ENCODE measurements around the gene GFPT1. TPM values are rescaled to one million over a fixed set of nuclear protein-coding genes. Genes with fewer than 3 reads are reported as not detected.

GFPT1 gene
- total and polyA plus RNA-seq, 5 donors from 2014 or later: 8.0 to 20.7 (median 12.0) TPM

DNA sequence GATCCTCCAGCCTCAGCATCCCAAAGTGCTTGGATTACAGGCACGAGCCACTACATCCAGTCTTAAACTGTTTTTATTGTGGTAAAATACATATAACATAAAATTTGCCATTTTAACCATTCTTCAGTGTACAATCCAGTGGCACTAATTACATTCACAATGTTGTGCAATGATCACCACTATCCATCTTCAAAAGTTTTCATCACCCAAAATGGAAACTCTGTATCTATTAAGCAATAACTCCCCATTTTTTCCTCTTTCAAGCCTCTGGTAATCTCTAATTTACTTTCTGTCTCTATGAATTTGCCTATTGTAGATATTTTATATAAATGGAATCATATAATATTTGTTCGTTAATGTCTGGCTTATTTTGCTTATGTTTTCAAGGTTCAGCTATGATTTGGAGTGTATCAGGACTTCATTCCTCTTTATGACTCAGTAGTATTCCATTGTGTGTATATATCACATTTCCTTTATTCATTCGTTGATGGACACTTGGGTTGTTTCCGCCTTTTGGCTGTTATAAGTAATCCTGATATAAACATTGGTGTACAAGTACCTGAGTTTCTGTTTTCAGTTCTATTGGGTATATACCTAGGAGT is 71.8 kb downstream of the GFPT1 start:
- Histone ChIP-seq H3K27ac (ENCODE audit: insufficient read depth, low read length, poor library complexity, severe bottlenecking) (no peak overlapping the region), H3K9me3 (ENCODE audit: control insufficient read depth in 2 of 2, low read length in 2 of 2) (no peaks in the 10 kb centered on the region), H3K36me3 (ENCODE audit: control insufficient read depth, insufficient read depth, low read length) (no peaks in the 10 kb centered on the region), H3K4me3 (ENCODE audit: low read depth, low read length) (no peak overlapping the region), H3K27me3 (ENCODE audit: control insufficient read depth, insufficient read depth, low read length) (no peaks in the 10 kb centered on the region), H3K4me1 (ENCODE audit: control insufficient read depth, insufficient read depth, low read length, poor library complexity, severe bottlenecking) (no peaks in the 10 kb centered on the region)
- peaks cover 26% of the 10 kb centered on the region for H3K36me3 Mint-ChIP-seq
- no peak for ATAC-seq (ENCODE audit: low read depth in 2 of 2)
- DNase-seq: no peak
- H3K4me1 Mint-ChIP-seq: peaks cover 0 to 8% (median 2%) of the 10 kb centered on the region in 4 donors
- no peak overlapping the region for H3K27ac Mint-ChIP-seq
- peaks cover 0 to 18% (median 4%) of the 10 kb centered on the region in 7 donors for H3K9me3 Mint-ChIP-seq
- H3K4me3 Mint-ChIP-seq: no peak overlapping the region
- no peaks in the 10 kb centered on the region for H3K27me3 Mint-ChIP-seq

- DNase-seq (no peak), ATAC-seq (ENCODE audit: low read depth in 2 of 2) (no peak)
- Mint-ChIP-seq H3K27me3 (peaks cover 3% of the 10 kb centered on the region), H3K27ac (no peak overlapping the region), H3K4me3 (no peak overlapping the region), H3K9me3 (peaks cover 0 to 10% (median 2%) of the 10 kb centered on the region in 7 donors), H3K36me3 (peaks cover 4% of the 10 kb centered on the region), H3K4me1 (peaks cover 0 to 26% (median 16%) of the 10 kb centered on the region in 4 donors)
- Histone ChIP-seq H3K27ac (ENCODE audit: insufficient read depth, low read length, poor library complexity, severe bottlenecking) (no peak overlapping the region), H3K9me3 (ENCODE audit: control insufficient read depth in 2 of 2, low read length in 2 of 2) (no peaks in the 10 kb centered on the region), H3K4me3 (ENCODE audit: low read depth, low read length) (no peak overlapping the region), H3K4me1 (ENCODE audit: control insufficient read depth, insufficient read depth, low read length, poor library complexity, severe bottlenecking) (peaks cover 23% of the 10 kb centered on the region), H3K27me3 (ENCODE audit: control insufficient read depth, insufficient read depth, low read length) (peaks cover 2% of the 10 kb centered on the region), H3K36me3 (ENCODE audit: control insufficient read depth, insufficient read depth, low read length) (no peaks in the 10 kb centered on the region)
These were observed 76.0 kb downstream of the GFPT1 start for GRCh38 chr2:69311024-69311416.

- Mint-ChIP-seq H3K4me3 (no peak overlapping the region), H3K4me1 (peaks cover 0 to 29% (median 18%) of the 10 kb centered on the region in 4 donors), H3K9me3 (peaks cover 0 to 4% (median 2%) of the 10 kb centered on the region in 7 donors), H3K27me3 (peaks cover 7% of the 10 kb centered on the region), H3K27ac (no peak overlapping the region), H3K36me3 (peaks cover 4% of the 10 kb centered on the region)
- Histone ChIP-seq H3K36me3 (ENCODE audit: control insufficient read depth, insufficient read depth, low read length) (no peaks in the 10 kb centered on the region), H3K4me3 (ENCODE audit: low read depth, low read length) (no peak overlapping the region), H3K4me1 (ENCODE audit: control insufficient read depth, insufficient read depth, low read length, poor library complexity, severe bottlenecking) (peaks cover 26% of the 10 kb centered on the region), H3K27me3 (ENCODE audit: control insufficient read depth, insufficient read depth, low read length) (peaks cover 3% of the 10 kb centered on the region), H3K27ac (ENCODE audit: insufficient read depth, low read length, poor library complexity, severe bottlenecking) (no peak overlapping the region), H3K9me3 (ENCODE audit: control insufficient read depth in 2 of 2, low read length in 2 of 2) (no peaks in the 10 kb centered on the region)
- no peak for ATAC-seq (ENCODE audit: low read depth in 2 of 2)
- no peak for DNase-seq
These were observed 76.7 kb downstream of the GFPT1 start for GRCh38 chr2:69310111-69311023.

DNA sequence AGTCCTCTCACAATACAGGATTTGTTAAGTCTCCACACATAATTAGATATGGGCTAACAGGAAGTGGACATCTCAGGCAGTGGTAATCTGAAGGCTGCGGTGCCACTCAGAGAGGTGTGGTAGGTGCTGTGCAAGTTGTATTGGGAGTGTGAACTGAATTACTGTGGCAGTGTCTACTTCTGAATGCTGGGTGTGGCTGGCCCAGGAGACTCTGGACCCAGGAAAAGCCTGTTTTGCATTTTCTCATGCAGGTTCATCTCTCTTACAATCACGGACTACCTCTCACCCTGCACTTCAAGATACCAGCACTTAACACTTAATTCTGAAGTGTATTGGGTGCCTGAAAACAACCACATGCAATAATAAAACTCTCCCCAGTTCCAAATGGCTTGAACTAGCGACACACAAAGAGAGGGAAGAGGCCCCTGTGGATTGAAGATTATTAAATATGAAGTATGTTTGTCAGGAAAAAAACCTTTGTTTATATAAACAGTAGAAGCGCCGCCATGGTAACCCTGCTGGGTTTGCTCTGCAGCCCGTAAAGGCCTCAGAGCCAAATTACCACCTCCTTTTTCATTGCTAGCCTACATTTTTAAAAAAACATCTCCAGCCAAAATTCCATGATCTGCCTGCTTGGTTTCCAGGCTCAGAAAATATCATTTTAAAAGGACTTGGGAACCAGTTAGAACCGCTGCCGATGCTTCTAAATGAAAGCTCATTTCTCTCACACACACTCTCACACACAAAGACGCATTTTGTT is 77.5 kb downstream of the GFPT1 start:
- peaks cover 3% of the 10 kb centered on the region for H3K27me3 ChIP-seq (ENCODE audit: control insufficient read depth, insufficient read depth, low read length)
- peak in 1 of 3 donors; percentile 6 for DNase-seq
- H3K4me1 ChIP-seq (ENCODE audit: control insufficient read depth, insufficient read depth, low read length, poor library complexity, severe bottlenecking): peaks cover 26% of the 10 kb centered on the region
- H3K4me3 ChIP-seq (ENCODE audit: low read depth, low read length): no peak overlapping the region
- Mint-ChIP-seq H3K36me3 (peaks cover 4% of the 10 kb centered on the region), H3K4me3 (no peak overlapping the region), H3K4me1 (peaks cover 0 to 28% (median 18%) of the 10 kb centered on the region in 4 donors), H3K27ac (no peak overlapping the region), H3K9me3 (peaks cover 0 to 4% (median 2%) of the 10 kb centered on the region in 7 donors), H3K27me3 (peaks cover 9% of the 10 kb centered on the region)
- H3K27ac ChIP-seq (ENCODE audit: insufficient read depth, low read length, poor library complexity, severe bottlenecking): no peak overlapping the region
- no peaks in the 10 kb centered on the region for H3K36me3 ChIP-seq (ENCODE audit: control insufficient read depth, insufficient read depth, low read length)
- H3K9me3 ChIP-seq (ENCODE audit: control insufficient read depth in 2 of 2, low read length in 2 of 2): no peaks in the 10 kb centered on the region
- no peak for ATAC-seq (ENCODE audit: low read depth in 2 of 2)

DNA sequence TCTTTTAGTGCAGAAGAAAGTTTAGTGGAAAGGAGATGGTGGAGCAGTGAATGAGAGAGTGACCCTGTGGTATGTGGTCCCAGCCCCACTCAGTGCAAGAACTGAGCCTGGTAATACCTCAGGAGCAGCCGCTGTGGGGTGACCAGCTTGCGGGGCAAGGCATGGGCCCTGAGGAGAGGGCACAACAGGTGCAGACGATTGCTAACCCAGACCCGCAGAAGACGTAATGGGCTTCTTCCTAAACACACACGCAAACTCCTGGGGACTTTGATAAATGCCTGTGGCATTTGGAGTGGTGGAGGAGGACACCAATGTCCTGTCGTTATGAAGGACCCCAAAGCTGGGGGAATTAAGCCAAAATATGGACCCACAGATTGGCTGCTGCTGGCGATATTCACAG is 78.7 kb downstream of the GFPT1 start:
- Histone ChIP-seq H3K4me1 (ENCODE audit: control insufficient read depth, insufficient read depth, low read length, poor library complexity, severe bottlenecking) (peaks cover 26% of the 10 kb centered on the region), H3K4me3 (ENCODE audit: low read depth, low read length) (no peak overlapping the region), H3K9me3 (ENCODE audit: control insufficient read depth in 2 of 2, low read length in 2 of 2) (peaks cover 0 to 6% of the 10 kb centered on the region in 2 experiments), H3K27ac (ENCODE audit: insufficient read depth, low read length, poor library complexity, severe bottlenecking) (no peak overlapping the region), H3K27me3 (ENCODE audit: control insufficient read depth, insufficient read depth, low read length) (peaks cover 5% of the 10 kb centered on the region), H3K36me3 (ENCODE audit: control insufficient read depth, insufficient read depth, low read length) (no peaks in the 10 kb centered on the region)
- ATAC-seq (ENCODE audit: low read depth in 2 of 2): no peak
- peaks cover 0 to 5% (median 2%) of the 10 kb centered on the region in 7 donors for H3K9me3 Mint-ChIP-seq
- peaks cover 4% of the 10 kb centered on the region for H3K36me3 Mint-ChIP-seq
- peaks cover 0 to 27% (median 17%) of the 10 kb centered on the region in 4 donors for H3K4me1 Mint-ChIP-seq
- H3K4me3 Mint-ChIP-seq: peak overlapping the region in 3 of 4 donors; percentile 27 to 31 (median 29)
- peak overlapping the region in 1 of 3 donors; percentile 55 for H3K27ac Mint-ChIP-seq
- peaks cover 17% of the 10 kb centered on the region for H3K27me3 Mint-ChIP-seq
- no peak for DNase-seq

DNA sequence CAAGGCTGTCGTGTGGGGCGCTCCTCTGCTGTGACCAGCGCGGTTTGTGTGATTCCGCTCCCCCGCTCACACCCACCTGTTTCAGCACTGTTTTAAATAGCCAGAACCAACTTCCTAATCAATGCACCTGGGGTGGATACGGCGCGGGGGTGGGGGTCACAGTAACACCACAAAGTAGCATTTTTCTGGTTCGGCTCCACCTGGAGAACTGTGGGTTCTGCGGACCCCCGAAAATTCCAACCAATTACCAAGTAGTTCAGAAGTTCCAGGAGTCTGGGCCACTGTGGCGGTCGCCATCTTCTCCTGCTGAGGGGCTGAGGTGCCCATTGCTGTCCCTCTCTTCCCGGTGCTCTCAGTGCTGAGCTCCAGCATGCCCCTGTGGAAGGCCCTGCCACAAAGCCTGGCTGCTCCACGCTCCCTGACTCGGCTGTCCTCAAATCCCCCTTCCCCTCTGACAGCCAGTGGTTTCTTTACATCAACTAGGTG is 79.4 kb downstream of the GFPT1 start:
- Mint-ChIP-seq H3K4me1 (peaks cover 0 to 27% (median 14%) of the 10 kb centered on the region in 4 donors), H3K36me3 (no peaks in the 10 kb centered on the region), H3K4me3 (peak overlapping the region in 3 of 4 donors; percentile 31 to 74 (median 64)), H3K27ac (peak overlapping the region in 1 of 3 donors; percentile 66), H3K9me3 (peaks cover 0 to 5% (median 0%) of the 10 kb centered on the region in 7 donors), H3K27me3 (peaks cover 22% of the 10 kb centered on the region)
- DNase-seq (no peak), ATAC-seq (ENCODE audit: low read depth in 2 of 2) (no peak)
- peaks cover 26% of the 10 kb centered on the region for H3K4me1 ChIP-seq (ENCODE audit: control insufficient read depth, insufficient read depth, low read length, poor library complexity, severe bottlenecking)
- no peaks in the 10 kb centered on the region for H3K36me3 ChIP-seq (ENCODE audit: control insufficient read depth, insufficient read depth, low read length)
- no peak overlapping the region for H3K27ac ChIP-seq (ENCODE audit: insufficient read depth, low read length, poor library complexity, severe bottlenecking)
- no peak overlapping the region for H3K4me3 ChIP-seq (ENCODE audit: low read depth, low read length)
- H3K9me3 ChIP-seq (ENCODE audit: control insufficient read depth in 2 of 2, low read length in 2 of 2): peaks cover 0 to 6% of the 10 kb centered on the region in 2 experiments
- peaks cover 6% of the 10 kb centered on the region for H3K27me3 ChIP-seq (ENCODE audit: control insufficient read depth, insufficient read depth, low read length)
